Uterus (tissue), 4 donors: Measurements from ENCODE around the gene NDUFAF4. TPM values are rescaled to one million over a fixed set of nuclear protein-coding genes. Genes with fewer than 3 reads are reported as not detected.

Source experiments
- DNase-seq, 2 donors: peaks; one replicate each; pipeline ENCODE4 v3.0.0-alpha.2; 2019 to 2020
- H3K27ac ChIP-seq, 2 donors: fragments of 200-600 bp; sonication (generic); 1 replicate in 1 of 2; 2 replicates in 1 of 2; pipeline ENCODE4 v1.5.1; 2016 to 2018
- H3K27me3 ChIP-seq, 2 donors: fragments of 200-600 bp; sonication (generic); one replicate each; pipeline ENCODE4 v1.5.1; 2018 to 2019; ENCODE audit warnings: control low read depth in 1 of 2
- H3K36me3 ChIP-seq, 2 donors: fragments of 200-600 bp; sonication (generic); one replicate each; pipeline ENCODE4 v1.5.1; 2019; ENCODE audit warnings: control low read depth in 1 of 2
- H3K4me1 ChIP-seq, 2 donors: fragments of 200-600 bp; sonication (generic); one replicate each; pipeline ENCODE4 v1.5.1; 2018 to 2019; ENCODE audit warnings: control low read depth in 1 of 2
- H3K4me3 ChIP-seq, 2 donors: fragments of 200-600 bp; sonication (generic); 1 replicate in 1 of 2; 2 replicates in 1 of 2; pipeline ENCODE4 v1.5.1; 2018 to 2019; ENCODE audit warnings: mild to moderate bottlenecking in 1 of 2
- H3K9me3 ChIP-seq, 2 donors: fragments of 200-600 bp; sonication (generic); one replicate each; pipeline ENCODE4 v1.5.1; 2019; ENCODE audit warnings: control low read depth in 1 of 2
- POLR2A ChIP-seq, 2 donors: fragments of 450-650 bp; IDR thresholded peaks; one replicate each; pipeline ENCODE4 v1.6.1; 2016; ENCODE audit warnings: antibody characterized with exemption in 2 of 2, mild to moderate bottlenecking in 1 of 2, moderate library complexity in 1 of 2
- intact Hi-C: fragments of 100-400 bp; cut with DNase I; formaldehyde crosslinking; loops from one replicate; pipeline ENCODE4 v1.15.1; 2023; ENCODE audit warnings: low total_unique reads
- total RNA-seq, 4 donors: library from RNA; depleted of rRNA in 3 of 4; stranded (reverse); fragments of >200 nt in 3 of 4; gene quantifications; one replicate each; pipeline versions ENCODE4 v1.1.0 to v1.2.4, GENCODE V29; 2014 to 2023
- TF ChIP-seq, protein P1 (sequence below), 4 experiments: fragments of 200-600 bp in 2 of 4; fragments of 450-650 bp in 2 of 4; sonication (generic) in 2 of 4; IDR thresholded peaks; one replicate each; pipeline ENCODE4 v1.5.1; 2016 to 2019; ENCODE audit warnings: antibody characterized with exemption in 4 of 4, mild to moderate bottlenecking in 2 of 4, moderate library complexity in 1 of 4
- donor health status: DM: yes; HTN: yes; CAD: no.

Gene NDUFAF4
- total RNA-seq, 4 donors from 2014 or later, result 21.1 to 88.6 (median 29.1) TPM

DNA sequence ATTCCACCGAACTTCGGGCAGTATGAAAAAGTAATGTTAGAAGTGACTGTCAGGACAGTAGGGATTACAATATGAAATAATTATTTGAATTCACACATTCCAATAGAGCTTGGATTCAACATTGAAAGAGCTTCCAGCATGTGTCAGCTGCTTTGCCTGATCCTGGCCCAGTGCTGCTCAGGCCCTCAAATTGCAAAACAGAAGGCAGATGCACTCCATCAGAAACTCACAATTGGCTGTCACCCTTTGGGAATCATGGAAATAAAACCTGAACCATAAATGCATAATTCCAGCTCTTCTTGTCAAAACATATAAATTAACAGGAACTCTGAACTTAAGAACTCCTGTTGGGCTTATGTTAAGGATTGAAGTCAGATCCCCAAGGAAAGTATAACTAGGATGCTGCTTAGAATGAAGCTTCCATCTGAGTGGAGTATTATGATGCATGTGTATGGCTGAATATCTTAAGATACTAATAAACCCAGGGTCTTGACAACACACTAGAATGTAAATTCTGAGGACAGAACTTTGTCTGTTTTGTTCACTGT is 1.8 kb upstream of the NDUFAF4 start:
- Histone ChIP-seq H3K4me3 (no peak overlapping the region), H3K36me3 (no peaks in the 10 kb centered on the region), H3K27ac (peak overlapping the region; percentile 80 to 85), H3K27me3 (no peaks in the 10 kb centered on the region), H3K4me1 (no peaks in the 10 kb centered on the region), H3K9me3 (no peaks in the 10 kb centered on the region)
- DNase-seq, result peak in 1 of 2 donors; percentile 17
- TF ChIP-seq, protein P1, sequence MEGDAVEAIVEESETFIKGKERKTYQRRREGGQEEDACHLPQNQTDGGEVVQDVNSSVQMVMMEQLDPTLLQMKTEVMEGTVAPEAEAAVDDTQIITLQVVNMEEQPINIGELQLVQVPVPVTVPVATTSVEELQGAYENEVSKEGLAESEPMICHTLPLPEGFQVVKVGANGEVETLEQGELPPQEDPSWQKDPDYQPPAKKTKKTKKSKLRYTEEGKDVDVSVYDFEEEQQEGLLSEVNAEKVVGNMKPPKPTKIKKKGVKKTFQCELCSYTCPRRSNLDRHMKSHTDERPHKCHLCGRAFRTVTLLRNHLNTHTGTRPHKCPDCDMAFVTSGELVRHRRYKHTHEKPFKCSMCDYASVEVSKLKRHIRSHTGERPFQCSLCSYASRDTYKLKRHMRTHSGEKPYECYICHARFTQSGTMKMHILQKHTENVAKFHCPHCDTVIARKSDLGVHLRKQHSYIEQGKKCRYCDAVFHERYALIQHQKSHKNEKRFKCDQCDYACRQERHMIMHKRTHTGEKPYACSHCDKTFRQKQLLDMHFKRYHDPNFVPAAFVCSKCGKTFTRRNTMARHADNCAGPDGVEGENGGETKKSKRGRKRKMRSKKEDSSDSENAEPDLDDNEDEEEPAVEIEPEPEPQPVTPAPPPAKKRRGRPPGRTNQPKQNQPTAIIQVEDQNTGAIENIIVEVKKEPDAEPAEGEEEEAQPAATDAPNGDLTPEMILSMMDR (IDR thresholded peaks at IDR 0.05), result no peak
- TF ChIP-seq POLR2A (IDR thresholded peaks at IDR 0.05), result no peak
- intact Hi-C loops, result no loop called here

GRCh38 chr6:96899019-96899418 is 1.3 kb upstream of the NDUFAF4 start:
- intact Hi-C loops, result no loop called here
- peak in 1 of 2 donors; percentile 20 for DNase-seq
- TF ChIP-seq, protein P1 (IDR thresholded peaks at IDR 0.05), result peak; percentile 26 to 55 (median 38)
- no peak for TF ChIP-seq POLR2A (IDR thresholded peaks at IDR 0.05)
- no peaks in the 10 kb centered on the region for H3K27me3 ChIP-seq
- H3K36me3 ChIP-seq, result no peaks in the 10 kb centered on the region
- no peaks in the 10 kb centered on the region for H3K9me3 ChIP-seq
- peak overlapping the region; percentile 80 to 85 for H3K27ac ChIP-seq
- H3K4me3 ChIP-seq, result no peak overlapping the region
- H3K4me1 ChIP-seq, result no peaks in the 10 kb centered on the region

DNA sequence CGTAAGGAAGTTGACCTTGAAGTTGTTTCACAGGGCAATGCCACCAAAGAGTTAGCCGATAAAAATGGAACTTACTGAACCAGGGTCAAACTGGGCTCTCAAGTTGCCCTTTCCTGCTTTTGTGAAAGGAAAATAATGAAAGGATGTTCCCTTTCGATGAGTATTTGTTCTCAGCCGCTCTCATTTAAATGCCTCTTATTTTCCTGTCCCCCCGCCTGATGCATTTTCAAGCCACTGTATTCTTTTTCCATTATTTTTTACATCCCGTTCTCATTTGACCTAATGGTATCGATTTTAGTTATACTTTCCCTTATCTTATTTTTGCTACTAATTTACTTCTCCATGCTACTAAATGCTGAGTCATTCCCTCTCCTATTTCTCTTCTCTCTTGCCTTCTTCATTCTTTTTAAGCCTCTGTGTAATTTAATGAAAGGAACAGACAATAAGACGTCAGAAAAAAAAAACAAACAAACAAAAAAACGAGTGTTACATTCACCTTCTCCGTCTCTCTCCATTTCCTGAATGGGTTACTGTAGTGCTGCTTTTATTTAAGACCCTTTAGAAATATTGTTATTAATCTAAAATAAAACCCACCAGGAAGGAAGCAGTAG is 655 bp upstream of the NDUFAF4 start:
- Histone ChIP-seq H3K4me1 (no peaks in the 10 kb centered on the region), H3K4me3 (peak overlapping the region; percentile 90 to 97), H3K27ac (peak overlapping the region; percentile 80 to 85), H3K27me3 (no peaks in the 10 kb centered on the region), H3K36me3 (no peaks in the 10 kb centered on the region), H3K9me3 (no peaks in the 10 kb centered on the region)
- no peak for DNase-seq
- TF ChIP-seq, protein P1 (IDR thresholded peaks at IDR 0.05), result no peak
- TF ChIP-seq POLR2A (IDR thresholded peaks at IDR 0.05), result no peak
- intact Hi-C loops, result no loop called here

- DNase-seq, result no peak
- H3K36me3 ChIP-seq, result no peaks in the 10 kb centered on the region
- H3K4me1 ChIP-seq, result no peaks in the 10 kb centered on the region
- TF ChIP-seq POLR2A (IDR thresholded peaks at IDR 0.05), result no peak
- TF ChIP-seq, protein P1 (IDR thresholded peaks at IDR 0.05), result no peak
- no peaks in the 10 kb centered on the region for H3K27me3 ChIP-seq
- intact Hi-C loops, result no loop called here
- H3K4me3 ChIP-seq, result no peak overlapping the region
- no peaks in the 10 kb centered on the region for H3K9me3 ChIP-seq
- H3K27ac ChIP-seq, result no peak overlapping the region
Observed at GRCh38 chr6:96889146-96889545, 8.5 kb downstream of the NDUFAF4 start.

DNA sequence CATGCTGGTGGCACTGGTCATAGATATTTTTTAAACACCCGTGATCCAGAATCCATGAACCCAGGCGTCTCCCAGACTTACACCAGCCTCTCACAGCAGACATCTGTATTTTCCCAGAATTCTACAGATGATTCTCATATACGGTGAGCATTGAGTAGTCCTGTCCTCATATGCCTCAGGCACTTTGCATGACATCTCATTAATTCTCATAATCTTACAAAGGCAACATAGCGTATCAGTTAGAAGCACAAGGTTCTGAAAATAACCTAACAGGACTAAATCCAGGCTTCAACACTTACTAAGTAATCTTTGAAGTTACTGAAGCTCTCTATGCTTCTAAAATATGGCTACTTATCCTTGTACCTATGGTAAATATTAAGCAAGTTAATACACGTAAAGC is 8.9 kb downstream of the NDUFAF4 start:
- H3K27ac ChIP-seq, result no peak overlapping the region
- no peaks in the 10 kb centered on the region for H3K9me3 ChIP-seq
- H3K4me1 ChIP-seq, result no peaks in the 10 kb centered on the region
- H3K4me3 ChIP-seq, result no peak overlapping the region
- DNase-seq, result no peak
- intact Hi-C loops, result no loop called here
- no peaks in the 10 kb centered on the region for H3K36me3 ChIP-seq
- H3K27me3 ChIP-seq, result no peaks in the 10 kb centered on the region
- TF ChIP-seq, protein P1 (IDR thresholded peaks at IDR 0.05), result no peak
- TF ChIP-seq POLR2A (IDR thresholded peaks at IDR 0.05), result no peak
